IMR-90 (cell line): Measurements from ENCODE around the gene RNF217.

Experiments
- CEBPB ChIP-seq: IDR thresholded peaks from 2 replicates; pipeline ENCODE4 v1.6.1; 2012; ENCODE audit warnings: low read depth, low read length, improper control_type of control experiment
- CHD1 ChIP-seq: IDR thresholded peaks from 2 replicates; pipeline ENCODE4 v1.6.1; 2012; ENCODE audit warnings: low read depth, low read length, improper control_type of control experiment
- FOS ChIP-seq: fragments of 150-350 bp; IDR thresholded peaks from 2 replicates; pipeline ENCODE4 v1.6.1; 2016; ENCODE audit warnings: low read depth, low read length
- MXI1 ChIP-seq: IDR thresholded peaks from 2 replicates; pipeline ENCODE4 v1.6.1; 2012; ENCODE audit warnings: low read depth, mild to moderate bottlenecking, low read length, moderate library complexity, borderline replicate concordance
- POLR2A ChIP-seq: IDR thresholded peaks from 2 replicates; pipeline ENCODE4 v1.6.1; 2012; ENCODE audit warnings: mild to moderate bottlenecking, low read depth, low read length
- RFX5 ChIP-seq: IDR thresholded peaks from 2 replicates; pipeline ENCODE4 v1.8.0; 2012; ENCODE audit warnings: low read depth, mild to moderate bottlenecking, low read length, moderate library complexity
- TF ChIP-seq, protein P1 (sequence below): conservative IDR thresholded peaks from 2 replicates; pipeline ENCODE4 v1.5.1; 2012; ENCODE audit warnings: mild to moderate bottlenecking, low read depth, low read length, improper control_type of control experiment
- TF ChIP-seq, protein P2 (sequence below): fragments of 150-350 bp; IDR thresholded peaks from 2 replicates; pipeline ENCODE4 v1.6.1; 2017; ENCODE audit warnings: mild to moderate bottlenecking, antibody characterized with exemption, low read length, low read depth

DNA sequence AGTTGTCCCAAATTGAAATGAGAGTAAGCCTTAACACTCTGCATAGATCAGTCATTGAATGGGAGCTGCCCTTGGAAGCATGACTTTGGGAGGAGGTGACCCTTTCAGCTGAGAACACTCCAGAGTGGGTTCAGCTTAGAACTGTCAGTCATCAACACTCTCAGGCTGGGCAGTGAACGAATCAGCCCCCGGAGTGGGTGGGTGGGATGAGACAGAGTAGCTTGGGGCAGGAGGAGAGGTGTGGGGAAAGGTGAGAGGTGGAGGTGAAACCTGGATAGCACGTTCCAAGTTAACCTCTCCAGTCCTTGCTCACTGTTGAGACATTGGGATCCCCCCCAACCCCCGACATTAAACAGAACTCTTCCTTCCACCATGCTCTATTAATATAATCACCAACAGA lies 136.0 kb downstream of the RNF217 start:
- no peak for TF ChIP-seq POLR2A
- TF ChIP-seq, protein P1, sequence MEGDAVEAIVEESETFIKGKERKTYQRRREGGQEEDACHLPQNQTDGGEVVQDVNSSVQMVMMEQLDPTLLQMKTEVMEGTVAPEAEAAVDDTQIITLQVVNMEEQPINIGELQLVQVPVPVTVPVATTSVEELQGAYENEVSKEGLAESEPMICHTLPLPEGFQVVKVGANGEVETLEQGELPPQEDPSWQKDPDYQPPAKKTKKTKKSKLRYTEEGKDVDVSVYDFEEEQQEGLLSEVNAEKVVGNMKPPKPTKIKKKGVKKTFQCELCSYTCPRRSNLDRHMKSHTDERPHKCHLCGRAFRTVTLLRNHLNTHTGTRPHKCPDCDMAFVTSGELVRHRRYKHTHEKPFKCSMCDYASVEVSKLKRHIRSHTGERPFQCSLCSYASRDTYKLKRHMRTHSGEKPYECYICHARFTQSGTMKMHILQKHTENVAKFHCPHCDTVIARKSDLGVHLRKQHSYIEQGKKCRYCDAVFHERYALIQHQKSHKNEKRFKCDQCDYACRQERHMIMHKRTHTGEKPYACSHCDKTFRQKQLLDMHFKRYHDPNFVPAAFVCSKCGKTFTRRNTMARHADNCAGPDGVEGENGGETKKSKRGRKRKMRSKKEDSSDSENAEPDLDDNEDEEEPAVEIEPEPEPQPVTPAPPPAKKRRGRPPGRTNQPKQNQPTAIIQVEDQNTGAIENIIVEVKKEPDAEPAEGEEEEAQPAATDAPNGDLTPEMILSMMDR: no peak
- TF ChIP-seq RFX5: no peak
- TF ChIP-seq, protein P2, sequence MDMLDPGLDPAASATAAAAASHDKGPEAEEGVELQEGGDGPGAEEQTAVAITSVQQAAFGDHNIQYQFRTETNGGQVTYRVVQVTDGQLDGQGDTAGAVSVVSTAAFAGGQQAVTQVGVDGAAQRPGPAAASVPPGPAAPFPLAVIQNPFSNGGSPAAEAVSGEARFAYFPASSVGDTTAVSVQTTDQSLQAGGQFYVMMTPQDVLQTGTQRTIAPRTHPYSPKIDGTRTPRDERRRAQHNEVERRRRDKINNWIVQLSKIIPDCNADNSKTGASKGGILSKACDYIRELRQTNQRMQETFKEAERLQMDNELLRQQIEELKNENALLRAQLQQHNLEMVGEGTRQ: no peak
- no peak for TF ChIP-seq CEBPB
- TF ChIP-seq CHD1: no peak
- TF ChIP-seq FOS: no peak
- no peak for TF ChIP-seq MXI1
